IMR-90 (cell line): ENCODE results near the gene VSX2. TPM values are rescaled to one million over a fixed set of nuclear protein-coding genes. Genes with fewer than 3 reads are reported as not detected.

Experiments used
- ATAC-seq: fragments of 200-7000 bp; cut with Tn5 transposase; 2 replicates; pipeline ENCODE4 v1.9.1; 2020; ENCODE audit warnings: low read depth, mild to moderate bottlenecking, moderate library complexity
- BruUV-seq: library from RNA; stranded (reverse); fragments of 400-500 nt; replicated peaks from 2 replicates; lab custom pipeline; 2021; lab: Mats Ljungman, UMichigan
- CTCF ChIA-PET: fragments of 300-600 bp; formaldehyde crosslinking; extraction: SDS; loops from one replicate; lab custom pipeline; 2021; ENCODE audit warnings: antibody characterized with exemption; lab: Yijun Ruan, JAX
- POLR2A ChIA-PET: fragments of 300-600 bp; sonication (Branson Sonifier 250); formaldehyde crosslinking; loops from one replicate; lab custom pipeline; 2022; ENCODE audit warnings: antibody characterized with exemption; ENCODE audit not compliant: unreplicated experiment; lab: Charles Lee
- DNase-seq: peaks from one replicate; pipeline ENCODE4 v3.0.0; 2013
- H2AFZ ChIP-seq: replicated peaks from 2 replicates; pipeline ENCODE3; 2013; ENCODE audit warnings: low read length, mild to moderate bottlenecking; ENCODE audit not compliant: poor library complexity
- H2AK5ac ChIP-seq: 2 replicates; pipeline ENCODE4 v1.6.1; 2013; ENCODE audit warnings: low read depth, low read length, inconsistent platforms
- H2AK9ac ChIP-seq: replicated peaks from 2 replicates; pipeline ENCODE3; 2013; ENCODE audit warnings: mild to moderate bottlenecking, low read depth, low read length, moderate library complexity; ENCODE audit not compliant: poor library complexity
- H2BK120ac ChIP-seq: 2 replicates; pipeline ENCODE4 v1.6.1; 2013; ENCODE audit warnings: low read depth, low read length, inconsistent platforms
- H2BK15ac ChIP-seq: 3 replicates; pipeline ENCODE4 v1.6.1; 2013; ENCODE audit warnings: low read depth, low read length, inconsistent platforms
- H2BK20ac ChIP-seq: 2 replicates; pipeline ENCODE4 v1.6.1; 2013; ENCODE audit warnings: low read depth, mild to moderate bottlenecking, inconsistent platforms, low read length, moderate library complexity
- H2BK5ac ChIP-seq: 2 replicates; pipeline ENCODE4 v1.6.1; 2013; ENCODE audit warnings: mild to moderate bottlenecking, low read depth, low read length, inconsistent platforms; ENCODE audit not compliant: poor library complexity, severe bottlenecking
- H3K14ac ChIP-seq: replicated peaks from 2 replicates; pipeline ENCODE4 v1.6.1; 2013; ENCODE audit warnings: low read depth, low read length, inconsistent platforms
- H3K18ac ChIP-seq: 2 replicates; pipeline ENCODE4 v1.6.1; 2013; ENCODE audit warnings: low read depth, low read length, control low read depth
- H3K23ac ChIP-seq: 2 replicates; pipeline ENCODE4 v1.6.1; 2013; ENCODE audit warnings: low read depth, low read length, inconsistent platforms
- H3K27ac ChIP-seq: 2 replicates; pipeline ENCODE4 v1.5.1; 2013; ENCODE audit warnings: mild to moderate bottlenecking, control low read depth, low read length; ENCODE audit not compliant: insufficient read depth
- H3K27me3 ChIP-seq: 2 replicates; pipeline ENCODE4 v1.6.1; 2013; ENCODE audit warnings: low read length; ENCODE audit not compliant: control insufficient read depth, insufficient read depth
- H3K36me3 ChIP-seq: 2 replicates; pipeline ENCODE4 v1.6.1; 2013; ENCODE audit warnings: low read length, mixed read lengths; ENCODE audit not compliant: control insufficient read depth, insufficient read depth
- H3K4ac ChIP-seq: 2 replicates; pipeline ENCODE4 v1.6.1; 2013; ENCODE audit warnings: low read depth, low read length, inconsistent platforms
- H3K4me1 ChIP-seq: 2 replicates; pipeline ENCODE4 v1.6.1; 2013; ENCODE audit warnings: low read length, mixed read lengths; ENCODE audit not compliant: control insufficient read depth, insufficient read depth
- H3K4me2 ChIP-seq: 2 replicates; pipeline ENCODE4 v1.6.1; 2013; ENCODE audit warnings: low read depth, mild to moderate bottlenecking, control low read depth, low read length, moderate library complexity
- H3K4me3 ChIP-seq: 2 replicates; pipeline ENCODE4 v1.5.1; 2013; ENCODE audit warnings: low read depth, mild to moderate bottlenecking, control low read depth, low read length, moderate library complexity; ENCODE audit not compliant: insufficient read depth
- H3K56ac ChIP-seq: 2 replicates; pipeline ENCODE4 v1.6.1; 2013; ENCODE audit warnings: low read length, inconsistent platforms; ENCODE audit not compliant: insufficient read depth; ENCODE audit errors: extremely low read depth
- H3K79me1 ChIP-seq, 2 experiments: 2 replicates each; pipeline ENCODE4 v1.6.1; 2013; ENCODE audit warnings: low read length in 2 of 2, inconsistent platforms in 1 of 2, low read depth in 1 of 2
- H3K9ac ChIP-seq: 2 replicates; pipeline ENCODE4 v1.6.1; 2013; ENCODE audit warnings: low read depth, low read length, control low read depth
- H3K9me1 ChIP-seq: 2 replicates; pipeline ENCODE4 v1.6.1; 2013; ENCODE audit warnings: low read length, inconsistent platforms; ENCODE audit not compliant: insufficient read depth
- H3K9me3 ChIP-seq: 2 replicates; pipeline ENCODE4 v1.6.1; 2013; ENCODE audit warnings: low read length; ENCODE audit not compliant: control insufficient read depth, insufficient read depth
- H4K20me1 ChIP-seq: 2 replicates; pipeline ENCODE4 v1.6.1; 2013; ENCODE audit warnings: low read length, inconsistent platforms; ENCODE audit not compliant: insufficient read depth
- H4K5ac ChIP-seq: 2 replicates; pipeline ENCODE4 v1.6.1; 2013; ENCODE audit warnings: mild to moderate bottlenecking, low read depth, low read length, control low read depth
- H4K8ac ChIP-seq, 2 experiments: 2 replicates each; pipeline ENCODE4 v1.6.1; 2013; ENCODE audit warnings: low read depth in 2 of 2, low read length in 2 of 2, control low read depth in 1 of 2, inconsistent platforms in 1 of 2
- H4K91ac ChIP-seq: 2 replicates; pipeline ENCODE4 v1.6.1; 2013; ENCODE audit warnings: low read depth, low read length, inconsistent platforms; ENCODE audit not compliant: insufficient read depth
- BHLHE40 ChIP-seq: fragments of 150-350 bp; IDR thresholded peaks from 2 replicates; pipeline ENCODE4 v1.6.1; 2016; ENCODE audit warnings: mild to moderate bottlenecking, low read depth, low read length
- CEBPB ChIP-seq: IDR thresholded peaks from 2 replicates; pipeline ENCODE4 v1.6.1; 2012; ENCODE audit warnings: low read depth, low read length, improper control_type of control experiment
- CHD1 ChIP-seq: IDR thresholded peaks from 2 replicates; pipeline ENCODE4 v1.6.1; 2012; ENCODE audit warnings: low read depth, low read length, improper control_type of control experiment
- CTCF ChIP-seq: conservative IDR thresholded peaks from 2 replicates; pipeline ENCODE4 v1.5.1; 2012; ENCODE audit warnings: mild to moderate bottlenecking, low read depth, low read length, improper control_type of control experiment
- ELK1 ChIP-seq: fragments of 150-350 bp; IDR thresholded peaks from 2 replicates; pipeline ENCODE4 v1.6.1; 2016; ENCODE audit warnings: low read depth, mild to moderate bottlenecking, low read length, moderate library complexity, borderline replicate concordance
- FOS ChIP-seq: fragments of 150-350 bp; IDR thresholded peaks from 2 replicates; pipeline ENCODE4 v1.6.1; 2016; ENCODE audit warnings: low read depth, low read length
- MAFK ChIP-seq: IDR thresholded peaks from 2 replicates; pipeline ENCODE4 v1.6.1; 2012; ENCODE audit warnings: low read depth, low read length, improper control_type of control experiment
- MAZ ChIP-seq: IDR thresholded peaks from 2 replicates; pipeline ENCODE4 v1.6.1; 2012; ENCODE audit warnings: low read depth, mild to moderate bottlenecking, low read length, improper control_type of control experiment, moderate library complexity, borderline replicate concordance
- MXI1 ChIP-seq: IDR thresholded peaks from 2 replicates; pipeline ENCODE4 v1.6.1; 2012; ENCODE audit warnings: low read depth, mild to moderate bottlenecking, low read length, moderate library complexity, borderline replicate concordance
- RAD21 ChIP-seq: IDR thresholded peaks from 2 replicates; pipeline ENCODE4 v1.6.1; 2012; ENCODE audit warnings: low read length, improper control_type of control experiment
- RCOR1 ChIP-seq: IDR thresholded peaks from 2 replicates; pipeline ENCODE4 v1.6.1; 2012; ENCODE audit warnings: mild to moderate bottlenecking, low read length, improper control_type of control experiment; ENCODE audit not compliant: insufficient replicate concordance
- RFX5 ChIP-seq: IDR thresholded peaks from 2 replicates; pipeline ENCODE4 v1.8.0; 2012; ENCODE audit warnings: low read depth, mild to moderate bottlenecking, low read length, moderate library complexity
- USF2 ChIP-seq: fragments of 150-350 bp; IDR thresholded peaks from 2 replicates; pipeline ENCODE4 v1.6.1; 2017; ENCODE audit warnings: mild to moderate bottlenecking, antibody characterized with exemption, low read length, low read depth
- whole genome bisulfite sequencing, 2 experiments: methylation state at CpG; one replicate each; pipeline versions ENCODE4 v1.1.5 to v1.1.7; 2013; ENCODE audit warnings: missing lambda C conversion rate in 2 of 2; ENCODE audit not compliant: insufficient read length in 1 of 2; ENCODE audit errors: extremely low coverage in 2 of 2; 5-methylcytosine and 5-hydroxymethylcytosine counted together
- dilution Hi-C: fragments of 300-500 bp; cut with HindIII; formaldehyde crosslinking; loops from one replicate; pipeline ENCODE4 v1.14.3; 2018; ENCODE audit warnings: low sequenced_read_pairs; ENCODE audit not compliant: unreplicated experiment
- in situ Hi-C: fragments of 300-500 bp; cut with MboI; formaldehyde crosslinking; loops from 3 replicates; pipeline ENCODE4 v1.14.3; 2019; ENCODE audit warnings: low sequenced_read_pairs, inconsistent platforms, mixed read lengths
- intact Hi-C: fragments of 100-400 bp; cut with micrococcal nuclease; formaldehyde crosslinking; loops from 2 replicates; pipeline ENCODE4 v1.10.0; 2022
- polyA plus RNA-seq, 3 experiments: library from polyadenylated mRNA; depleted of rRNA; stranded (reverse); fragments of >200 nt; gene quantifications; 2 replicates each; pipeline ENCODE4 v1.2.3, GENCODE V29; 2012; ENCODE audit warnings: low replicate concordance in 1 of 3
- total RNA-seq: library from RNA; depleted of rRNA; stranded (reverse); fragments of >200 nt; gene quantifications from 2 replicates; pipeline ENCODE4 v1.2.3, GENCODE V29; 2012

The VSX2 gene
- total and polyA plus RNA-seq, 2 of the 4 experiments (the other 2 are of a cell fraction): not detected

GRCh38 chr14:74286736-74287135 lies 47.5 kb downstream of the VSX2 start:
- no peak overlapping the region for H2BK5ac ChIP-seq
- in situ Hi-C loops (no loop called here), dilution Hi-C loops (no loop called here), intact Hi-C loops (no loop called here)
- H3K27ac ChIP-seq: no peak overlapping the region
- no peak overlapping the region for H3K56ac ChIP-seq
- no peak overlapping the region for H3K14ac ChIP-seq
- H4K20me1 ChIP-seq: no peaks in the 10 kb centered on the region; the same call in 1 of the 2 replicates
- H2BK120ac ChIP-seq: no peak overlapping the region
- H3K9me1 ChIP-seq: no peaks in the 10 kb centered on the region
- no peak overlapping the region for H3K4me3 ChIP-seq
- no TSS peak for BruUV-seq
- H3K9ac ChIP-seq: no peak overlapping the region
- no peak overlapping the region for H2BK15ac ChIP-seq
- H3K4me1 ChIP-seq: no peaks in the 10 kb centered on the region
- no peak overlapping the region for H3K4me2 ChIP-seq
- H4K91ac ChIP-seq: no peak overlapping the region
- H2AK5ac ChIP-seq: no peak overlapping the region
- H3K9me3 ChIP-seq: no peaks in the 10 kb centered on the region
- CTCF ChIA-PET: no interaction called here
- no peak overlapping the region for H4K8ac ChIP-seq
- DNase-seq (no peak), ATAC-seq (no peak)
- H3K79me1 ChIP-seq: peaks cover 0 to 5% of the 10 kb centered on the region in 2 experiments; a peak in 1 of 4 replicates
- H2AK9ac ChIP-seq: no peak overlapping the region
- WGBS, 2 experiments: no CpG with 5 or more reads among the region's 7 CpGs
- H3K27me3 ChIP-seq: no peaks in the 10 kb centered on the region
- no peak overlapping the region for H2BK20ac ChIP-seq
- no peak overlapping the region for H3K4ac ChIP-seq
- H3K36me3 ChIP-seq: peaks cover 61% of the 10 kb centered on the region
- H3K23ac ChIP-seq: no peak overlapping the region
- POLR2A ChIA-PET: no interaction called here
- no peak overlapping the region for H3K18ac ChIP-seq
- H2AFZ ChIP-seq: no peak overlapping the region
- H4K5ac ChIP-seq: no peak overlapping the region
- TF ChIP-seq FOS (no peak), RAD21 (no peak), CTCF (no peak), MXI1 (no peak), RCOR1 (no peak), BHLHE40 (no peak), MAFK (no peak), USF2 (no peak), RFX5 (no peak), ELK1 (no peak), CEBPB (no peak), MAZ (no peak), CHD1 (no peak)
